Measurements from ENCODE around the gene ACADS.
"Not testable (repeated sequence)": the region's sequence is repeated elsewhere in the genome, so short reads cannot be mapped to it uniquely, and the experiment has no call there.

ACADS gene

DNA sequence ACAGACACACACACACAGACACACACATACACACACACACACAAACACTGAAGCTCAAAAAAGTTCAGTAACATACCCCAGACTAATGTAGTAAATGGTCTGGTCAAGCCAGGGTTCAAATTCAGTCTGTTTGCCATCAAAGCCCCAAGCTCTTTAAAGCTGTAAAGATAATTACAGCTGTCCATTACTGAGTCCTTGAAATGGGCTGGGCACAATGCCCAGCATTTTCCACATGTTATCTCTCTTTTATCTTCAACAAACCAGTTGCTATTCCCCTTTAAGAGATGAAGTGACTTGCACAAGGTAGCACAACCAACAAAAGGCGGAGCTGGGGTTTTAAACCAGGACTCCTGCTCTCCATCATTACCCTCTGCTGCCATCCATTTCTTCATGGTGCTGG is 23.0 kb upstream of the ACADS start:
- no peak for DNase-seq

GRCh38 chr12:120703311-120703942 is 22.2 kb upstream of the ACADS start:
- DNase-seq = no peak

DNA sequence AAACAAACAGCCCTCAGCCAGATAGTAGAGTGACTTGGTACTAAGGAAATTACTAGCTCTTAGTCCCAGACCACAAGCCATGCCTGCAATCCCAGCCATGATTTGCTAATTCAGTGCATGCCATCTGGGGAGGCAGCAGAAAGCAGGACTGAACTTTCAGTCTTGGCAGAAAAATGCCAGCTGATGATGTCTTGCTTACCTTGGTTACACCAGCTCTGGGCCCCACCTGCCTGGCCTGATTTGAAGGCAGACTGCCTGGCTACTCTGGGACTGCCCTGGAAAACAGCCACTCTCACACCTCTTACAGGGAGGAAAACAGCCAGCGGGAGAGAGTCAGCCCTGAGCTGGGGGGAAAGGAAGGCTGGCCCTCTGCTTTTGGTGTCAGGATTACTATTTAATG is 20.0 kb upstream of the ACADS start:
- no peak for DNase-seq

- no peak for DNase-seq
Measured at GRCh38 chr12:120706029-120706428, 19.6 kb upstream of the ACADS start.

- no peak for DNase-seq
Measured at GRCh38 chr12:120708651-120709050, 17.0 kb upstream of the ACADS start.

DNA sequence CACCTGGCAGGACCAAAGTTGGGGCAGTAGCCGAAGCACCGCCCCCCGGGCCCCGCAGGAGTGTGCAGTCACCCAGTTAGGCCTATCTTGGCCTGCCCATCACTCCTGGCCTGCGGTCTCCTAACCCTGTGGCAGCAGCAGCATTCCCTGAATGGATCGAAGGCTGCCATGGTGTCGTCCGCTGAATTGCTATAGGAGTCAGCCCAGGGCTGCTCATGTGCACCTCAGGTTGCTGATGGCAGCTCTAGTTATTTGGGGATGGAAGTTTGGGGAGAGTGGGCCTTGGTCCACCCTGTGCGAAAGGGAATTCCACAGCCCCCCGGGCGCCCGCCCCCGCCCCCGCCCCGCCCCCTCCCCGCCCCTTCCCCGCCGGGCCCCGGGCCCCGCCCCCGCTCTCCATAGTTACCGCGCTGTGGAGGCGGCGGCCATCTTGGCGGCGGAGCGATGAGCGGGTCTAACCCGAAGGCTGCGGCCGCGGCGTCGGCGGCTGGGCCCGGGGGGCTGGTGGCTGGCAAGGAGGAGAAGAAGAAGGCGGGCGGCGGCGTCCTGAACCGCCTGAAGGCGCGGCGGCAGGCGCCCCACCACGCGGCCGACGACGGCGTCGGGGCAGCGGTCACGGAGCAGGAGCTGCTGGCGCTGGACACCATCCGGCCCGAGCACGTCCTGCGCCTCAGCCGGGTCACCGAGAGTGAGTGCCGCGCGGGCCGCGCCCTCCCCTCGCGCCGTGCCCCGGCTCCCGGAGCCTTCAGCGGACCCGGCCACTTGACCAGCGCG is 15.4 kb upstream of the ACADS start, which contains the start of gene UNC119B:
TSS of gene UNC119B (plus strand) at position 428 of the 774 bp plus-strand sequence. CDS start at position 445, 17 bp downstream.
- no peak for DNase-seq

- DNase-seq = no peak
Measured at GRCh38 chr12:120710805-120711296, 14.8 kb upstream of the ACADS start.

- DNase-seq = no peak
Measured at GRCh38 chr12:120711411-120711810, 14.2 kb upstream of the ACADS start.

GRCh38 chr12:120712610-120713009 is 13.0 kb upstream of the ACADS start:
- DNase-seq = no peak

GRCh38 chr12:120713861-120714482 is 11.7 kb upstream of the ACADS start:
- DNase-seq = peak; percentile 53

- no peak for DNase-seq
Measured at GRCh38 chr12:120718055-120718454, 7.6 kb upstream of the ACADS start.

- no peak for DNase-seq
Measured at GRCh38 chr12:120719072-120719471, 6.6 kb upstream of the ACADS start.

GRCh38 chr12:120719496-120720233 is 6.0 kb upstream of the ACADS start:
- DNase-seq = no peak

DNA sequence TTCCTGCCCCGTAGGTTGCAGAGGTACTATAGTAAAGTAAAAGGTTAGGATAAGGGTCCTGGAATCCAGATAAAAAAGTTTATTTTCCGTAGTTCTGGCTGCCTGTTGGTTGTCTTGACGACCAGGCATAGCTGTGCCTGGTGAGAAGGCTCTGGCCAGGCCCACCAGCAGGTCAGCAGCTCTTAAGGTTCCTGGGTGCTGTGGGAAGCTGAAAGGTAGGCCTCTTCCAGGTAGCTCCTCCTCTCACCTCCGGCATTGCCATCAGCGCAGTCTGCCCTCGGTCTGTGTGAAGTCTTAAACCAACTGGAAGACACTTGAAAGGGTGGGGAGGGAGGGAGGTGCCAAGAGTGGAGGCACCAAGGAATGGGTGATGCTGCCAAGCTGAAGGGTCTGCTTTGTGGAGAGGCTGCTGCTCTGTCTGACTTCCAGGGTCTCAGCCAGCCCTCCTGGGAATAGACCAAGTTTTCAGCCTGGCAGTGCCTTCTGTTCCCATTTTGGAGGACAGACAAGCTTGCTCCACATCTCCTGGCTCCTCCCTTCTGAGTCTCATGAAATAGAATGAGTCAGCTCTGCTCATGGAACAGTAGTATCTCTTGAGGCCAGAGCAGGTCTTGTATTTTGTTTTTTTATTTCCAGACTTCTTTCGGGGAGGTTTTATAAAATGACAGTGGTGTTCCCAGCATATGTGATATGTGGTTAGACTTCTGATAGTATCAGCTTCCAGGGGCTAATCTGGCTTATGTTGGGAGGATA is 5.2 kb upstream of the ACADS start:
- DNase-seq = no peak

DNA sequence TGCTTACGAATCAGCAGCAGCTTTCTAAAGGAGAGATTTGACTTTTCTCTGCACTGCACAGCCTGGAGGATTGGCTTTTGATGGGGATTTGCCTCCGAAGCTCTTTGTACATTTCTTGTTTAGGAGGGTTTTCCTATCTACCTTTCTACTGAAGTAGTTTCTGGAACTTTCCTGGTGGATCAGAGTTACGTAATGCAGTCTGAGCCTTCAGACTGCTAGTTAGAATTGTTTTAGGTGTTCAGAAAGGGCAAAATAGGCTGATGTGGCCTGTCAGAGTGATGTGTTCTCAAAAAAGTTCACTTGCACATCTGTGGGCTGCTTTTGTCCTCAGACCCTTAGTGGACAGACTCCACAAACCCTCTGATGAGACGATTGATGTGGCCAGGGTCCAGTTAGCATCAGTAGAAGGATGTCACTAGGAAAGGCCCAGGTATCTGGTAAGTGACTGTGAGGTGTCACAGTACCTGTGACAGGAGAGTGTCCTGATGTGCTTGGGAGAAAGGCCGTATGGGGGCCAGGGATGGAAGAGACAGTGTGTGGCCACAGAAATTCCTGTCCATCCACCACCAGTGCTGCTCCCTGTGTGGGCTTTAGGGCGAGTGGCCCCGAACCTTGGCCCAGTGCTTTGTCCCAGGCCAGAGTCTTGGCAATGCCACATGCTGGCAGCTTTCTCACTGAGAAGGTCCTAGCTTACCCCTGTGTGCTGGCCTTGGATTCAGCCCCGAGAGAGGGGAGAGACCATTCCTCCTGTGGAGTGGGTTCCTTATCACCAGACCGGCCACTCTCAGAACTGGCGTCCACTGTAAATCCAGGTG is 4.4 kb upstream of the ACADS start:
- DNase-seq = no peak

GRCh38 chr12:120721866-120722265 is 3.8 kb upstream of the ACADS start:
- no peak for DNase-seq

DNA sequence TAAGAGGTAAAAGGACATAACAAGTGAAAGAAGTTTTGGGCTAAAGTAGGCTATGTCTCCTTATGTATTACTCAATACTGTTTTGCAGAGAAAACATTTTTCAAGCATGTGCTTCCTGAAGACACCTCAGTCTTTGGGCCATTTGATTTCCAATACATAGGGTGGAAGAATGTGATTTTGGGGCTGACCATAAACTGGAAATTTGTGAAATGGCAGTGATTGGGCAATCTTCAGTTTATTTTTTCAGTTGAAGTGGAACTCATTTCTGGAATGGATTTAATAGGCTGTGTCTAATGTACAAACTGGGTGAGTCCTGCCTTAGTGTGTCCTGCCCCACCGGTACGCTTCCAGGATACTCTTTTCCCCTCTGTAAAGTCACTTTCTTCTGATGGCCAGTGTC is 2.8 kb upstream of the ACADS start:
- DNase-seq = no peak

DNA sequence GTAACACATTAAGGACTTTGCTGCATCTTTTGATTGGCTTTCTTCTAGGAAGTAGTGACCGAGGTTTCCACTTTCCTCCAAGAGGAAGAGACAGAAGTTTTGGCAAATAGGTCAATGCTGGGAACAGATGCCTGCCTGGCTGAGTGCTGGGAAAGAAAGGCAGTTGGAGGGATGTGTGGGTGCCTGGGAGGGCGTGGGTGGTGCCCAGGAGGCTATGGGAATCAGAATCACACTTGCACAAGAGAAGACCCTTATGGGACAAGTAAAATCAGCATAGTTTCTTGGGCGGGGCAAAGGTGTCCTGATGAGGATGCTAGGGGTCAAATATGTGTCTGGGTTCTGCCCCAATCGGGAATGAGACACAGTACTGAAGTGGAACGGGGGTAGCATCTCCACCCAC is 906 bp upstream of the ACADS start:
- no peak for DNase-seq

DNA sequence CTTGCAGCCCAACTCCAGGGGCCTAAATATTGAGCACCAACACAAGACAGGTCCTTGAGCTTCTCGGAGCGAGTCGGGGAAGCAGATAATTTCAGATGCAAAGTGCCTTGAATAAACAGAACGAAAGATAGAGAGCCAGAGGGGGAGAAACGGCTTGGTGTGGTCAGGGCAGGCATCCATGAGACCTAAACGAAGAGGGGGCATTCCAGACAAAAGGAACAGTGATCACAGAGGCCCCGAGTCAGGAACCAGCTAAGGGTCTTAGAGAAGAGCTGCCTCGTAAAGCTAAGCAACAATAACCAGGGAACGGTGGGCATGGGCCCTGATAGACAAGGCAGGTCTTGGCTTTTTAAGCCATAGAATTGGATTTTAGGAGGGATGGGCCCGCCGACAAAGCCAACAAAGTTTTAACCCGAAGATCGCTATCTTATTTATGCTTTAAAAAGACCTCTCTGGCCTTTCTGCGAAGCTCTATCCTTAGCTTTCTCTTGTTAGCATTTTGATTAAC is 421 bp upstream of the ACADS start:
- DNase-seq = no peak

DNA sequence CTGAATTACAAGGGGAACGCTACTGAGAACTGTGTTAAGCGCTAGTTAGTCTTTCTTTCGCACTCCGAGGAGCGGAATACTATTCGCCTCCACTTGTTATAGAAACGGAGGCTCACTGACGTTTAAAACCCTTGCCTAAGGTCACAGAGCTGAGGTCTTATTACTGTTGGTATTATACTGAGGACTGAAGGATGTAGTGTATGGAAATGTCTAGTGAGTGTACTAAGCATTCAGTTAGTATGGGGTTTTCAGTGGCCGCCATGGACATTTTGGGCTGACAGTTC is 826 bp downstream of the ACADS start:
- no peak for DNase-seq

DNA sequence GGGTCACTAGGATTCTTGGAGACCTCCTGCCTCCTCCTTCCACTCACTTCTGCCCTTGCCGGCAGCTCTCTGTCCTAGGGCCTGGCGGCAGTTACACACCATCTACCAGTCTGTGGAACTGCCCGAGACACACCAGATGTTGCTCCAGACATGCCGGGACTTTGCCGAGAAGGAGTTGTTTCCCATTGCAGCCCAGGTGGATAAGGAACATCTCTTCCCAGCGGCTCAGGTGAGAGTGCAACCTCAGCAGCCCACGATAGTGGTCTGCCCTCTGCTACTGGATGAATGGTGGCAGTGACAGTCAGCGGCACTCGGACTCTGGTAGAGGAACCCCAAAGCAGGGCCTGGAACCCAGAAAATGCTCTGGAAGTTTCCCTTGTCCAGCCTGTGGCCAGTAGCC is 1.3 kb downstream of the ACADS start:
- no peak for DNase-seq

DNA sequence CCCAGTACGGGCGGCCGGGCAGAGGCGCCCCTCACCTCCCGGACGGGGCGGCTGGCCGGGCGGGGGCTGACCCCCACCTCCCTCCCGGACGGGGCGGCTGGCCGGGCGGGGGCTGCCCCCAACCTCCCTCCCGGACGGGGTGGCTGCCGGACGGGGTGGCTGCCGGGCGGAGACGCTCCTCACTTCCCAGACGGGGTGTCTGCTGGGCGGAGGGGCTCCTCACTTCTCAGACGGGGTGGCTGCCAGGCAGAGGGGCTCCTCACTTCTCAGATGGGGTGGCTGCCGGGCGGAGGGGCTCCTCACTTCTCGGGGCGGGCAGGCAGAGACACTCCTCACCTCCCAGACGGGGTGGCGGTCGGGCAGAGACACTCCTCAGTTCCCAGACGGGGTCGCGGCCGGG is 6.6 kb downstream of the ACADS start:
- DNase-seq = not testable (repeated sequence)
